HepG2 (cell line): Measurements from ENCODE around the gene PKM. TPM values are rescaled to one million over a fixed set of nuclear protein-coding genes. Genes with fewer than 3 reads are reported as not detected.

ENCODE experiments used
- ATAC-seq: fragments of 200-7000 bp; cut with Tn5 transposase; 3 replicates; pipeline ENCODE4 v1.9.1; 2020; ENCODE audit warnings: mild to moderate bottlenecking, moderate library complexity
- BruUV-seq: library from RNA; stranded (reverse); fragments of 400-500 nt; replicated peaks from 2 replicates; lab custom pipeline; 2021; lab: Mats Ljungman, UMichigan
- CTCF ChIA-PET: fragments of 300-600 bp; formaldehyde crosslinking; extraction: SDS; loops from one replicate; lab custom pipeline; 2021; ENCODE audit warnings: low total read pairs, inconsistent platforms, low intra/inter-chr PET ratio; lab: Yijun Ruan, JAX
- POLR2A ChIA-PET: fragments of 350-600 bp; sonication (Branson Sonifier 250); formaldehyde crosslinking; loops from one replicate; lab custom pipeline; 2020; ENCODE audit warnings: antibody characterized with exemption, inconsistent platforms; lab: Yijun Ruan, JAX
- DNase-seq: peaks from one replicate; pipeline ENCODE4 v3.0.0-alpha.2; 2015; ENCODE audit warnings: low spot score
- FAIRE-seq: peaks from 3 replicates; lab custom pipeline; 2011; peaks lifted over from hg19 to GRCh38; lab: Jason Lieb, UNC
- H2AFZ ChIP-seq: one replicate; pipeline ENCODE4 v1.6.1; 2011; ENCODE audit warnings: low read length, inconsistent platforms
- H3K27ac ChIP-seq: fragments of 300-600 bp; 3 replicates; pipeline ENCODE4 v1.8.0; 2011; ENCODE audit warnings: mixed run types, mild to moderate bottlenecking, mixed read lengths, low read length, inconsistent platforms; ENCODE audit not compliant: insufficient read depth; ENCODE audit errors: extremely low read length
- H3K27me3 ChIP-seq, 2 experiments: fragments of 200-600 bp in 1 of 2; 2 replicates in 1 of 2; 3 replicates in 1 of 2; pipeline versions ENCODE4 v1.6.0 to v1.8.0; 2011; ENCODE audit warnings: low read length in 2 of 2, mild to moderate bottlenecking in 2 of 2, moderate library complexity in 2 of 2, inconsistent platforms in 1 of 2; ENCODE audit not compliant: insufficient read depth in 2 of 2, control insufficient read depth in 1 of 2
- H3K36me3 ChIP-seq, 2 experiments: fragments of 200-600 bp in 1 of 2; replicated peaks in 1 of 2; 2 replicates in 1 of 2; 3 replicates in 1 of 2; pipeline versions ENCODE4 v1.5.1 to v1.8.0; 2011; ENCODE audit warnings: low read length in 2 of 2, inconsistent platforms in 1 of 2; ENCODE audit not compliant: insufficient read depth in 2 of 2, control insufficient read depth in 1 of 2
- H3K4me1 ChIP-seq: 2 replicates; pipeline ENCODE4 v1.5.1; 2012; ENCODE audit warnings: low read length, inconsistent platforms; ENCODE audit not compliant: insufficient read depth
- H3K4me2 ChIP-seq: 2 replicates; pipeline ENCODE4 v1.6.0; 2011; ENCODE audit warnings: low read depth, low read length, inconsistent platforms
- H3K4me3 ChIP-seq, 3 experiments: fragments of 200-600 bp in 1 of 3; sonication (generic), shearing (Covaris generic) in 1 of 3; replicated peaks in 1 of 3; 2 replicates each; pipeline ENCODE4 v1.5.1; 2011 to 2016; ENCODE audit warnings: low read length in 3 of 3, inconsistent platforms in 2 of 3, low read depth in 2 of 3, mild to moderate bottlenecking in 2 of 3, control low read depth in 1 of 3, mixed read lengths in 1 of 3; ENCODE audit not compliant: insufficient read depth in 1 of 3
- H3K79me2 ChIP-seq: one replicate; pipeline ENCODE4 v1.6.1; 2011; ENCODE audit warnings: low read length, inconsistent platforms; ENCODE audit not compliant: insufficient read depth
- H3K9ac ChIP-seq: 2 replicates; pipeline ENCODE4 v1.6.0; 2011; ENCODE audit warnings: mild to moderate bottlenecking, low read depth, low read length, inconsistent platforms; ENCODE audit not compliant: insufficient read depth
- H3K9me3 ChIP-seq: 2 replicates; pipeline ENCODE4 v1.5.1; 2012; ENCODE audit warnings: mild to moderate bottlenecking, low read length
- H4K20me1 ChIP-seq: 2 replicates; pipeline ENCODE4 v1.6.0; 2011; ENCODE audit warnings: inconsistent platforms, mild to moderate bottlenecking, low read length, moderate library complexity; ENCODE audit not compliant: insufficient read depth
- CAMTA2 ChIP-seq: sonication (generic); formaldehyde crosslinking; IDR thresholded peaks from 2 replicates; pipeline ENCODE4 v1.4.0; 2020; ENCODE audit warnings: mild to moderate bottlenecking, missing genetic modification reagents, borderline replicate concordance
- DBP ChIP-seq: sonication (generic); formaldehyde crosslinking; IDR thresholded peaks from 2 replicates; pipeline ENCODE4 v1.4.0; 2020; ENCODE audit warnings: missing genetic modification reagents; ENCODE audit errors: not compliant biosample characterization
- KDM3A ChIP-seq: IDR thresholded peaks from 2 replicates; pipeline ENCODE4 v1.6.1; 2018; ENCODE audit warnings: low read depth, missing compliant biosample characterization
- ZNF138 ChIP-seq: sonication (generic); formaldehyde crosslinking; IDR thresholded peaks from 2 replicates; pipeline ENCODE4 v1.5.0; 2020; ENCODE audit warnings: mild to moderate bottlenecking, low read depth, missing genetic modification reagents
- WGBS: methylation state at CpG from one replicate; pipeline ENCODE4 v1.1.6; 2017; ENCODE audit warnings: low lambda C conversion rate; 5-methylcytosine and 5-hydroxymethylcytosine counted together
- in situ Hi-C: cut with HindIII; loops from 2 replicates; pipeline ENCODE4 v1.10.0; 2017; ENCODE audit warnings: low pct_unique_long_range_greater_than_20kb; ENCODE audit not compliant: extremely low pct_ligation_motif_present
- intact Hi-C: fragments of 100-400 bp; cut with micrococcal nuclease; formaldehyde crosslinking; loops from one replicate; pipeline ENCODE4 v1.10.0; 2022; ENCODE audit not compliant: unreplicated experiment
- polyA plus RNA-seq, 8 experiments: library from polyadenylated mRNA; depleted of rRNA in 3 of 8; stranded (reverse) in 7 of 8; unstranded in 1 of 8; fragments of >200 nt; fragmentation: Illumina TruSeq in 4 of 8; extraction: Trizol in 4 of 8; gene quantifications; 2 replicates each; pipeline versions ENCODE4 v1.2.1 to v1.2.3, GENCODE V29; 2011 to 2016; ENCODE audit warnings: low read depth in 4 of 8, missing spikeins in 1 of 8, mixed read lengths in 1 of 8; ENCODE audit not compliant: insufficient read depth in 1 of 8
- total RNA-seq, 5 experiments: library from RNA; depleted of rRNA; stranded (reverse); fragments of >200 nt; fragmentation: Illumina TruSeq; extraction: Trizol; gene quantifications; 2 replicates each; pipeline ENCODE4 v1.2.3, GENCODE V29; 2016; ENCODE audit warnings: low read depth in 1 of 5
- TF ChIP-seq, protein P1 (sequence below): sonication (generic); formaldehyde crosslinking; IDR thresholded peaks from 2 replicates; pipeline ENCODE4 v1.9.0; 2021; ENCODE audit warnings: missing genetic modification reagents, borderline replicate concordance

PKM gene
- total and polyA plus RNA-seq, 2 of the 13 experiments (the other 11 are each of a cell fraction or from before 2014, with no cell fraction given), result 488 to 780 TPM

- in situ Hi-C loops, result no loop called here
- H3K4me2 ChIP-seq, result no peak overlapping the region
- no TSS peak for BruUV-seq
Observed at GRCh38 chr15:72166716-72167417, 64.1 kb downstream of the PKM start.

More at GRCh38 chr15:72166716-72167417, 64.1 kb downstream of the PKM start:
- Histone ChIP-seq H3K4me3 (no peak overlapping the region), H3K9me3 (no peaks in the 10 kb centered on the region), H3K27me3 (peaks cover 6 to 36% of the 10 kb centered on the region in 2 experiments; a peak in 3 of 5 replicates), H2AFZ (no peak overlapping the region), H3K36me3 (no peaks in the 10 kb centered on the region), H3K4me1 (peaks cover 34% of the 10 kb centered on the region), H4K20me1 (no peaks in the 10 kb centered on the region), H3K9ac (no peak overlapping the region), H3K79me2 (no peaks in the 10 kb centered on the region), H3K27ac (no peak overlapping the region)
- TF ChIP-seq DBP (CRISPR knock-in tag), result no peak
- TF ChIP-seq ZNF138 (CRISPR knock-in tag), result no peak
- TF ChIP-seq, protein P1, sequence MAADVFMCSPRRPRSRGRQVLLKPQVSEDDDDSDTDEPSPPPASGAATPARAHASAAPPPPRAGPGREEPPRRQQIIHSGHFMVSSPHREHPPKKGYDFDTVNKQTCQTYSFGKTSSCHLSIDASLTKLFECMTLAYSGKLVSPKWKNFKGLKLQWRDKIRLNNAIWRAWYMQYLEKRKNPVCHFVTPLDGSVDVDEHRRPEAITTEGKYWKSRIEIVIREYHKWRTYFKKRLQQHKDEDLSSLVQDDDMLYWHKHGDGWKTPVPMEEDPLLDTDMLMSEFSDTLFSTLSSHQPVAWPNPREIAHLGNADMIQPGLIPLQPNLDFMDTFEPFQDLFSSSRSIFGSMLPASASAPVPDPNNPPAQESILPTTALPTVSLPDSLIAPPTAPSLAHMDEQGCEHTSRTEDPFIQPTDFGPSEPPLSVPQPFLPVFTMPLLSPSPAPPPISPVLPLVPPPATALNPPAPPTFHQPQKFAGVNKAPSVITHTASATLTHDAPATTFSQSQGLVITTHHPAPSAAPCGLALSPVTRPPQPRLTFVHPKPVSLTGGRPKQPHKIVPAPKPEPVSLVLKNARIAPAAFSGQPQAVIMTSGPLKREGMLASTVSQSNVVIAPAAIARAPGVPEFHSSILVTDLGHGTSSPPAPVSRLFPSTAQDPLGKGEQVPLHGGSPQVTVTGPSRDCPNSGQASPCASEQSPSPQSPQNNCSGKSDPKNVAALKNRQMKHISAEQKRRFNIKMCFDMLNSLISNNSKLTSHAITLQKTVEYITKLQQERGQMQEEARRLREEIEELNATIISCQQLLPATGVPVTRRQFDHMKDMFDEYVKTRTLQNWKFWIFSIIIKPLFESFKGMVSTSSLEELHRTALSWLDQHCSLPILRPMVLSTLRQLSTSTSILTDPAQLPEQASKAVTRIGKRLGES (CRISPR knock-in tag), result no peak
- no peak for TF ChIP-seq CAMTA2 (CRISPR knock-in tag)
- no peak for TF ChIP-seq KDM3A (CRISPR knock-in tag)
- POLR2A ChIA-PET, result no interaction called here
- CTCF ChIA-PET, result no interaction called here
- intact Hi-C loops, result no loop called here
- WGBS, result 47% methylated on average over 2 of the region's 5 CpGs
- FAIRE-seq, result no peak
- no peak for DNase-seq
- no peak for ATAC-seq
